UCSD-AML1 (cell line): ENCODE measurements around the gene NUSAP1.
"Not testable (repeated sequence)": the region's sequence is repeated elsewhere in the genome, so short reads cannot be mapped to it uniquely, and the experiment has no call there.

ENCODE experiments used
- DNase-seq: peaks from one replicate; lab custom pipeline; 2025; ENCODE audit not compliant: unreplicated experiment; lab: John Stamatoyannopoulos, UW

NUSAP1 gene

GRCh38 chr15:41332194-41333025 is at the start of gene NUSAP1, which contains the start of gene OIP5:
NUSAP1 (plus strand) TSS chr15:41332881; CDS start chr15:41332958, 77 bp downstream.
OIP5 (minus strand) TSS chr15:41332591; CDS start chr15:41332561, 30 bp downstream.
- peak; percentile 98 for DNase-seq

- DNase-seq = not testable (repeated sequence)
Observed at GRCh38 chr15:41282980-41283652, 49.6 kb upstream of the NUSAP1 start.

GRCh38 chr15:41283653-41284426 is 48.8 kb upstream of the NUSAP1 start:
- DNase-seq = peak; percentile 96

GRCh38 chr15:41284427-41285177 is 48.1 kb upstream of the NUSAP1 start:
- DNase-seq = peak; percentile 39

- DNase-seq = no peak
Observed at GRCh38 chr15:41285285-41285684, 47.4 kb upstream of the NUSAP1 start.

GRCh38 chr15:41286665-41287333 is 45.9 kb upstream of the NUSAP1 start:
- no peak for DNase-seq

GRCh38 chr15:41288464-41288863 is 44.2 kb upstream of the NUSAP1 start:
- no peak for DNase-seq

GRCh38 chr15:41289953-41290352 is 42.7 kb upstream of the NUSAP1 start:
- no peak for DNase-seq

GRCh38 chr15:41291065-41291631 is 41.5 kb upstream of the NUSAP1 start:
- no peak for DNase-seq

DNA sequence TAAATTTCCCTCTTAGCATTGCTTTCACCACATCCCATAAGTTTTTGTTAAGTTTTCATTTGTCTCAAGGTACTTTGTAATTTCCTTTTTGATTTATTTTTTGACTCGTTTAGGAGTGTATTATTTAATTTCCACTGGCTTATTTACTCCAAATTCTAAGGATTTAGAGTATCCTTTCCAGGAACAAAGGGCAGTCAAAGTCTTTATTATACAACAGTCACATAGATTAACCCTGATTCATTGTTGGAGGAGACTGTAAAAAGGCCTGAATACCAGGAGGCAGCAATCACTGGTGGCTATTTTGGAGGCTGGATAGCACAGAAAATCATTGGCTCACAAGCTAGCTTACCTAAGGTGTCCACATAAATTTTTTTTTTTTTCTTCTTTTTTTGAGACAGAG is 40.2 kb upstream of the NUSAP1 start:
- no peak for DNase-seq

- DNase-seq = not testable (repeated sequence)
Observed at GRCh38 chr15:41301139-41301538, 31.5 kb upstream of the NUSAP1 start.

DNA sequence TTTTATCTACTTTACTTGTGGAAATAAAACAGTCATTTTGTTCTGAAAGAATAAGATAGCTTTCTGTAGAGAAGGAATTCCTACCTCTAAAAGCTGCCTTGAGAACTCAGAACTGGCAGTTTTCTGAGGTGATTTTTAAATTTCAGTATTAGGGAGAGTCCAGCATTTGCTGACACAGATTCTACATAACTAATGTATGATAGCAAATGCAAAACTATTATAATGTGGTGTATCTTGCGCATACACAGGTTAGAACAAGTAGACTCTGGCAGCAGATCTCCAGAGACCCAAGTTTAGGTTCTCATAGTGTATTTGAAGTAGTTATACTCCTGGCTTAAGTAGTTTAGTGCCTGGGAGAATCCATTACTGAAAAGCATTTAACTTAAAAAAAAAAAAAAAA is 31.1 kb upstream of the NUSAP1 start:
- no peak for DNase-seq

DNA sequence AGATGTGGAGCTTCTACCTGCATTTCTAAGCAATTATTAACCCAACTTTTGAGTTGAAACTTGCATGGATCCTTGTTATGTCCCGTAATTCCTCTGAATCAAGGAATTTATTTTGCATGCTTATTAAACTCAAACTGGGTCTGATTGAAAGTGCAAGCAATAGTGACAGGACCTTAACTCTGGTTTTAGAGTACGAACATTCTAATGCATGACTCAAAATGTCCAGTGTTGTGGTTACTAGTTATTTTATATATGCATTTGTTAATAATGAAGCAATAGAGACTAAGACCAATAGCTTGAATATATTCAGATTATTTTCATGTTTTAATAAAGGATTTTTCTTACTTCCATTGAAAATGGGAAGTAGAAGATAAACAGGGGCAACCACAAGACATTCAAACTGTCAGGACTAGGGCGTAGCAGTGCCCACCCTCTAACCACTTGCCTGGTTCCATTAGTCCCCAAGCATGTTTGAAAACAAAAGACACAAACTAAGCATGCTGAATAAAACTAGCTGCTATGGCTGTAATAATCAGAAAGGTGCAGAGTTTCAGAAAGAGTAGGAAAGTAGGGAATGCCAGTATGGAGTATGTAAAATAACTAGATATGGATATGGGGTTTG is 28.4 kb upstream of the NUSAP1 start:
- peak; percentile 12 for DNase-seq

GRCh38 chr15:41307679-41308078 is 25.0 kb upstream of the NUSAP1 start:
- no peak for DNase-seq

GRCh38 chr15:41309226-41309905 is 23.3 kb upstream of the NUSAP1 start:
- no peak for DNase-seq

DNA sequence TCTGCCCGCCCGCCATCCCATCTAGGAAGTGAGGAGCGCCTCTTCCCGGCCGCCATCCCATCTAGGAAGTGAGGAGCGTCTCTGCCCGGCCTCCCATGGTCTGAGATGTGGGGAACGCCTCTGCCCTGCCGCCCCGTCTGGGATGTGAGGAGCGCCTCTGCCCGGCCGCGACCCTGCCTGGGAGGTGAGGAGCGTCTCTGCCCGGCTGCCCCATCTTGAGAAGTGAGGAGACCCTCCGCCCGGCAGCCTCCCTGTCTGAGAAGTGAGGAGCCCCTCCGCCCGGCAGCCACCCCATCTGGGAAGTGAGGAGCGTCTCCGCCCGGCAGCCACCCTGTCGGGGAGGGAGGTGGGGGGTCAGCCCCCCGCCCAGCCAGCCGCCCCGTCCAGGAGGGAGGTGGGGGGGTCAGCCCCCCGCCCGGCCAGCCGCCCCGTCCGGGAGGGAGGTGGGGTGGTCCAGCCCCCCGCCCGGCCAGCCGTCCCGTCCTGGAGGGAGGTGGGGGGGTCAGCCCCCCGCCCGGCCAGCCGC is 11.8 kb upstream of the NUSAP1 start:
- DNase-seq = not testable (repeated sequence)

GRCh38 chr15:41323611-41324010 is 9.1 kb upstream of the NUSAP1 start:
- DNase-seq = no peak

- DNase-seq = no peak
Observed at GRCh38 chr15:41331281-41331680, 1.4 kb upstream of the NUSAP1 start.

DNA sequence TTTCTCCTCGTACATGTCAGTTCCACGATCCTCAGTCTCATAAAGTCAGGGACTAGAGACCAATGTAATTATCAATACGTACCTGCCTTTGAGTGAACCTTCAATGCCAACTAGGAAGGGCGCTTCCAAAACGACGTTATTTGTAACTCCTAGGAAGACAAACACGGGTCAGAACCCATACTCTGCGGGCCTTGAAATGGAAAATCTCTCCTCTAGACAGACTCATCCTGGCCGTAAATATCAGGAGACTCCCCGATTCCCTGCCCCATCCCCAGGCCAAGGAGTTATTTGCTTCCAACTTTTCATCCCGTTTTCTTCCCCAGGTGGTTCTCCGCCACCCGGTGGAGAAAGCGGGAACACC is 868 bp upstream of the NUSAP1 start:
- DNase-seq = no peak
